H7 (cell line): ENCODE data around the gene RHOB. TPM values are rescaled to one million over a fixed set of nuclear protein-coding genes. Genes with fewer than 3 reads are reported as not detected.
A peak's percentile ranks its signal among the peaks of the same experiment; 100 is the strongest.
"Not testable (repeated sequence)": the region's sequence is repeated elsewhere in the genome, so short reads cannot be mapped to it uniquely, and the experiment has no call there.

Source experiments
- DNase-seq: peaks from one replicate; pipeline ENCODE4 v3.0.0; 2012
- H3K27me3 ChIP-seq: 2 replicates; pipeline ENCODE4 v1.6.0; 2011; ENCODE audit warnings: mild to moderate bottlenecking, low read length; ENCODE audit not compliant: control insufficient read depth, insufficient read depth
- H3K36me3 ChIP-seq: replicated peaks from 2 replicates; pipeline ENCODE4 v1.5.1; 2011; ENCODE audit warnings: low read length; ENCODE audit not compliant: control insufficient read depth, insufficient read depth
- H3K4me3 ChIP-seq: 2 replicates; pipeline ENCODE4 v1.5.1; 2011; ENCODE audit warnings: low read depth, mild to moderate bottlenecking, control low read depth, low read length, moderate library complexity; ENCODE audit not compliant: insufficient read depth
- total RNA-seq: library from RNA; depleted of rRNA; stranded (reverse); fragments of >200 nt; shearing (Covaris generic); gene quantifications from 2 replicates; pipeline ENCODE4 v1.2.3, GENCODE V29; 2014; rRNA removed

RHOB gene
- total RNA-seq, 1 experiment from 2014 or later: 123 TPM

GRCh38 chr2:20490300-20491181 lies 43.7 kb downstream of the RHOB start:
- H3K27me3 ChIP-seq: no peaks in the 10 kb centered on the region; the same call in 1 of the 2 replicates
- H3K36me3 ChIP-seq: no peaks in the 10 kb centered on the region
- DNase-seq: no peak
- H3K4me3 ChIP-seq: no peak overlapping the region

- Histone ChIP-seq H3K36me3 (no peaks in the 10 kb centered on the region), H3K4me3 (no peak overlapping the region), H3K27me3 (no peaks in the 10 kb centered on the region)
- DNase-seq: peak; percentile 48
Measured at GRCh38 chr2:20491739-20492531, 45.1 kb downstream of the RHOB start.

- H3K27me3 ChIP-seq, H3K36me3 ChIP-seq, H3K4me3 ChIP-seq, DNase-seq: not testable (repeated sequence)
Measured at GRCh38 chr2:20493095-20493494, 46.2 kb downstream of the RHOB start.

- Histone ChIP-seq H3K36me3 (no peaks in the 10 kb centered on the region), H3K4me3 (no peak overlapping the region), H3K27me3 (no peaks in the 10 kb centered on the region)
- DNase-seq: no peak
Measured at GRCh38 chr2:20494241-20494640, 47.4 kb downstream of the RHOB start.

- Histone ChIP-seq H3K36me3 (no peaks in the 10 kb centered on the region), H3K27me3 (no peaks in the 10 kb centered on the region), H3K4me3 (no peak overlapping the region)
- no peak for DNase-seq
Measured at GRCh38 chr2:20496076-20496872, 49.4 kb downstream of the RHOB start.

GRCh38 chr2:20496942-20497341 lies 50.1 kb downstream of the RHOB start:
- H3K27me3 ChIP-seq: no peaks in the 10 kb centered on the region
- no peak for DNase-seq
- H3K4me3 ChIP-seq: no peak overlapping the region
- H3K36me3 ChIP-seq: no peaks in the 10 kb centered on the region

Other genes with a start within 250 kb of the RHOB start
- gene SDC1, start 221.9 kb upstream of the RHOB start, total RNA-seq: 27.2 and 38.5 TPM in 2 replicates
- 35.7 and 36.2 TPM in 2 replicates for gene PUM2, start 96.2 kb upstream of the RHOB start, total RNA-seq
- gene HS1BP3, start 204.0 kb downstream of the RHOB start, total RNA-seq: 30.2 and 41.3 TPM in 2 replicates
- 1.4 TPM in 2 replicates for gene GDF7, start 220.1 kb downstream of the RHOB start, total RNA-seq